Sciatic nerve (tissue), 2 donors: ENCODE data around the gene BEND3. TPM values are rescaled to one million over a fixed set of nuclear protein-coding genes. Genes with fewer than 3 reads are reported as not detected.
A peak's percentile ranks its signal among the peaks of the same experiment; 100 is the strongest.
"Not testable (repeated sequence)": the region's sequence is repeated elsewhere in the genome, so short reads cannot be mapped to it uniquely, and the experiment has no call there.

Experiments used
- ATAC-seq: fragments of 200-7000 bp; cut with Tn5 transposase; one replicate; pipeline ENCODE4 v1.9.1; 2020; ENCODE audit warnings: mild to moderate bottlenecking, moderate library complexity
- DNase-seq: peaks from one replicate; pipeline ENCODE4 v3.0.0-alpha.2; 2020; ENCODE audit warnings: low spot score
- intact Hi-C: fragments of 100-400 bp; cut with DNase I; formaldehyde crosslinking; loops from one replicate; pipeline ENCODE4 v1.14.2; 2022
- total RNA-seq: library from RNA; stranded (reverse); fragmentation: NEBNext Ultra II Directional; extraction: Animal tissue kit (Norgen Biotek cat#: 25700); gene quantifications from one replicate; pipeline ENCODE4 v1.2.1, GENCODE V29; 2021
- donor health status: DM: no; HTN: no; CAD: no.
- donor health status: DM: no; HTN: no; CAD: no.

BEND3 gene
- 2.4 TPM for total RNA-seq

- ATAC-seq: no peak
- peak; percentile 63 for DNase-seq
- intact Hi-C loops: loop anchor here (10.0 kb wide), 1 partner anchor 80 kb away; no protein-coding TSS in a partner anchor
Observed at GRCh38 chr6:107114926-107115694, at the start of gene BEND3. TSS of gene BEND3 (minus strand) at chr6:107115515. CDS start at chr6:107099285, 16,230 bp downstream.

DNA sequence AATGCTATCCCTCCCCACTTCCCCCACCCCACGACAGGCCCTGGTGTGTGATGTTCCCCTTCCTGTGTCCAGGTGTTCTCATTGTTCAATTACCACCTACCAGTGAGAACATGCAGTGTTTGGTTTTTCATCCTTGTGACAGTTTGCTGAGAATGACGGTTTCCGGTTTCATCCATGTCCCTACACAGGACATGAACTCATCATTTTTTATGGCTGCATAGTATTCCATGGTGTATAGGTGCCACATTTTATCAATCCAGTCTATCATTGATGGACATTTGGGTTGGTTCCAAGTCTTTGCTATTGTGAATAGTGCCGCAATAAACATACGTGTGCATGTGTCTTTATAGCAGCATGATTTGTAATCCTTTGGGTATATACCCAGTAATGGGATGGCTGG is 49.0 kb upstream of the BEND3 start:
- intact Hi-C loops, ATAC-seq, DNase-seq: not testable (repeated sequence)

GRCh38 chr6:107161521-107161920 is 46.2 kb upstream of the BEND3 start:
- DNase-seq (no peak), ATAC-seq (no peak)
- intact Hi-C loops: no loop called here

GRCh38 chr6:107156617-107157016 is 41.3 kb upstream of the BEND3 start:
- intact Hi-C loops: no loop called here
- no peak for ATAC-seq

DNA sequence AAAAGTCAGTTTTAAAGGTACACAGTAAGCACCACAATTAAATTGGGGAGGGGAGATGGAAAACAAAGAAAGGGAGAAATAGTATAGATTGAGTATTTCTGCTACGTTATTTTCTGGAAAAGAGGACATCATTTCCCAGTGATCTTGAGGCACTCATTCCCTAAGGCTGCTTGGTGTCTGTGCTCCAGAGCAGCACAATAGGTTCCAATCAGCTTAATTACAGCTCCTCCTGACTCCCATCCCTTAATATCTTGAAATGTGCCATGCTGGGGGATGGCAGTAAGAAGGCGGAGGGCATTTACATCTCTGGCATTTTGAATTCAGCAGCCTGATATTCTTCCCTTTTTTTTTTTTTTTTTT is 39.5 kb upstream of the BEND3 start:
- no peak for ATAC-seq
- intact Hi-C loops: no loop called here
- no peak for DNase-seq

More at GRCh38 chr6:107156617-107157016, 41.3 kb upstream of the BEND3 start:
- no peak for DNase-seq

GRCh38 chr6:107154131-107154800 is 39.0 kb upstream of the BEND3 start:
- ATAC-seq (no peak), DNase-seq (no peak)
- intact Hi-C loops: no loop called here

GRCh38 chr6:107152638-107153430 is 37.5 kb upstream of the BEND3 start:
- no peak for ATAC-seq
- DNase-seq: no peak

GRCh38 chr6:107144666-107145065 is 29.4 kb upstream of the BEND3 start:
- no peak for ATAC-seq
- intact Hi-C loops: no loop called here
- no peak for DNase-seq

More at GRCh38 chr6:107152638-107153430, 37.5 kb upstream of the BEND3 start:
- intact Hi-C loops: no loop called here

- intact Hi-C loops: no loop called here
- ATAC-seq (no peak), DNase-seq (no peak)
Observed at GRCh38 chr6:107144014-107144413, 28.7 kb upstream of the BEND3 start.

DNA sequence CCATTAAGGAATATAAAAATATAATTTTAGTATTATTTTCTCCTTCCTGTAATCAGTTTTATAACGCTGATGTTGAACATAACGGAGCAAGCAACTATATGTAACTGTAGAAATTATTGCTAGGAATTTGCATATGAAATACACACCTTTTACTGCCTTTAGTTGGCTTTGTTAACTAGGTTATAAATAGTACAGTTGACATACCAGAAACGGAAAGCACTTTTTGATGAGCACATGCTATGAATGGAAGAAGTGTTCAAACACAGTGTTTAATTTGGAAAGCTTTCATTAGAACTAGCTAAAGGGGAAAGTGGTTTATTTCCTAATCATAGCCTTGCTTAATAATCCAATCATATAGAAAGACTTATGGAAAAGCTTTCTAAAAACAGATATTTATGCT is 25.3 kb upstream of the BEND3 start:
- ATAC-seq: no peak
- intact Hi-C loops: no loop called here

GRCh38 chr6:107136324-107136723 is 21.0 kb upstream of the BEND3 start:
- ATAC-seq, intact Hi-C loops, DNase-seq: not testable (repeated sequence)

More for the DNA sequence above, 25.3 kb upstream of the BEND3 start:
- no peak for DNase-seq

DNA sequence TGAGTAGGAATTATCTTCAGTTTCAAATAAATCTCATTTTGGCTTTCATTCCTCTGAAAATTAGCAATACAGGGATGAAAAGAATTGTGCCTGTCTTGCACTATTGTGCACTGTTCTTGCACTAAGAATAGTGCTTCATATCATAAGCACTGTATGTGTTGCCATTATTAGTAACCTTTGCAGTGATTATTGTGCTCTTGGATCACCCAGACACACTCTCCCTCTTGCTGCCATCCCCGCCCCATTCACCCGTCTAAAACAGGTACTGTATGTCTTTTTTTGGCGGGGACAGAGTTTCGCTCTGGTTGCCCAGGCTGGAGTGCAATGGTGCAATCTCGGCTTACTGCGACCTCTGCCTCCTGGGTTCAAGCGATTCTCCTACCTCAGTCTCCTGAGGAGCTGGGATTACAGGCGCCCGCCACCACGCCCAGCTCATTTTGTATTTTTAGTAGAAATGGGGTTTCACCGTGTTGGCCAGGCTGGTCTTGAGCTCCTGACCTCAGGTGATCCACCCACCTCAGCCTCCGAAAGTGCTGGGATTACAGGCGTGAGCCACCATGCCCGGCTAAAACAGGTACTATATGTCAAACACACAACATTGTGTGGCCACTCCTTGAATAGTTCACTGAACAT is 19.8 kb upstream of the BEND3 start:
- ATAC-seq, intact Hi-C loops, DNase-seq: not testable (repeated sequence)

GRCh38 chr6:107132330-107132954 is 17.1 kb upstream of the BEND3 start:
- DNase-seq (no peak), ATAC-seq (no peak)
- intact Hi-C loops: loop anchor here (5.0 kb wide), 1 partner anchor 535 kb away; no protein-coding TSS in a partner anchor

DNA sequence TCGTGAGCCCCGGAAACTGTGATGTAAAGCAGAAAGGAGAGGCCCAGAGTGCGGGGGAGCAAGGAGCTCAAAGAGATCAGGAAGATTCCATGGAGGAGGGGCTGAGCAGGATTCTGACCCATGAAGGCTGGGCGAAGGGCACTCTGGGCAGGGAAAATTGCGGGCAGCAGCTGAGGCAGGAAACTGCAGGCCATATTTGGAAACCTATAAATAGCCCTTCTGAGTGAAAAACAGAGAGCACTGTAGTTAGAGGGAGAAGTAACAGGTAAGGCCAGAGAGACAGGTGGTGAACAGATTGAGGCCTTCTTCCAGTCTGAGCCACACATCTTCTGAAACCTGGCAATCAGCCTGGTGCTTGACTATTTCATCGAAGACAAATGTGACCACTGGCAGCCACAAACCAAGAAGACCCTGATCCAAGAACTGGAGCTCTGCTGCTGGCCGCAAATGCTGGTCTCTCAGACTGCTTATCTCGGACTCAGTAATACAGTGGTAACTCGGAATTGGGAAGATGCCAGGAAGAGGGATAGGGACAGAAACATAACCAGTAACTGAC is 14.1 kb upstream of the BEND3 start:
- DNase-seq (no peak), ATAC-seq (no peak)
- intact Hi-C loops: no loop called here

- intact Hi-C loops: no loop called here
- ATAC-seq (no peak), DNase-seq (no peak)
Observed at GRCh38 chr6:107128577-107128976, 13.3 kb upstream of the BEND3 start.

GRCh38 chr6:107128175-107128574 is 12.9 kb upstream of the BEND3 start:
- intact Hi-C loops: no loop called here
- ATAC-seq (no peak), DNase-seq (no peak)

DNA sequence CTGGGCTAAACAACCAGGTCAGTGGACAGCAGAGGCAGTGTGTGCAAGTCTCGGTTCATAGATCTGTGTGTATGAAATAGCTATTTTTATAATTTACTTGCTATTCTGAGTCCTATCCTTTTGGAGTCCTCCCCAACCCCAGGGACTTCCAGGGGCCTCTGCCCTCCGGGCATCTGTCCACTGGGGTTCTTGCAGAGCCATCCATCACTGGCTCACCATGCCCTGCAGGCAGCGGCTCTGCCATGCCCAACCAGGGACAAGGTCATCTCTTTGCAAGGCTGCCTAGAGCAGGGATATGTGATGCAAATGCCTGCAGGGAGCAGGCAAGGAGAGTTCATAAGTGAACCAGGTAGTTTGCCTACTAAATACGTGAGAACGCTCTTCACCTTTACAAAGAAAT is 10.5 kb upstream of the BEND3 start:
- intact Hi-C loops: no loop called here
- no peak for ATAC-seq
- DNase-seq: no peak

GRCh38 chr6:107124934-107125348 is 9.6 kb upstream of the BEND3 start:
- no peak for ATAC-seq
- intact Hi-C loops: no loop called here
- DNase-seq: no peak
